Duodenal mucosa (tissue), 2 donors: ENCODE measurements around the gene SRSF4.
"Not testable (repeated sequence)": the region's sequence is repeated elsewhere in the genome, so short reads cannot be mapped to it uniquely, and the experiment has no call there.

Source experiments
- H3K27ac ChIP-seq: one replicate; pipeline ENCODE4 v1.7.0; 2013; ENCODE audit warnings: low read depth, low read length
- H3K27me3 ChIP-seq, 2 donors: one replicate each; pipeline ENCODE4 v1.7.0; 2013; ENCODE audit warnings: low read length in 2 of 2, control low read depth in 1 of 2; ENCODE audit not compliant: insufficient read depth in 2 of 2, control insufficient read depth in 1 of 2
- H3K36me3 ChIP-seq, 2 donors: one replicate each; pipeline ENCODE4 v1.7.0; 2013; ENCODE audit warnings: low read length in 2 of 2, control low read depth in 1 of 2; ENCODE audit not compliant: insufficient read depth in 2 of 2, control insufficient read depth in 1 of 2
- H3K4me1 ChIP-seq, 2 donors: one replicate each; pipeline ENCODE4 v1.7.0; 2013; ENCODE audit warnings: low read length in 2 of 2, control low read depth in 1 of 2; ENCODE audit not compliant: insufficient read depth in 2 of 2, control insufficient read depth in 1 of 2
- H3K4me3 ChIP-seq, 2 donors: one replicate each; pipeline ENCODE4 v1.7.0; 2013; ENCODE audit warnings: low read length in 2 of 2, low read depth in 1 of 2
- H3K9ac ChIP-seq, 2 donors: one replicate each; pipeline ENCODE4 v1.7.0; 2013; ENCODE audit warnings: low read length in 2 of 2, low read depth in 1 of 2
- H3K9me3 ChIP-seq, 2 donors: one replicate each; pipeline ENCODE4 v1.7.0; 2013; ENCODE audit warnings: low read length in 2 of 2, control low read depth in 1 of 2; ENCODE audit not compliant: control insufficient read depth in 1 of 2

The SRSF4 gene

GRCh38 chr1:29108041-29108440 lies 73.7 kb downstream of the SRSF4 start:
- not testable (repeated sequence) for H3K4me3 ChIP-seq, H3K27ac ChIP-seq, H3K9ac ChIP-seq, H3K4me1 ChIP-seq, H3K27me3 ChIP-seq, H3K9me3 ChIP-seq
- peaks cover 8 to 16% of the 10 kb centered on the region in 2 donors for H3K36me3 ChIP-seq

GRCh38 chr1:29105822-29106221 lies 75.9 kb downstream of the SRSF4 start:
- no peak overlapping the region for H3K27ac ChIP-seq
- no peaks in the 10 kb centered on the region for H3K27me3 ChIP-seq
- H3K4me1 ChIP-seq: no peaks in the 10 kb centered on the region
- no peak overlapping the region for H3K9ac ChIP-seq
- H3K4me3 ChIP-seq: no peak overlapping the region
- H3K36me3 ChIP-seq: peaks cover 3 to 13% of the 10 kb centered on the region in 2 donors
- H3K9me3 ChIP-seq: no peaks in the 10 kb centered on the region

- Histone ChIP-seq H3K36me3 (peaks cover 0 to 22% of the 10 kb centered on the region in 2 donors), H3K9ac (no peak overlapping the region), H3K4me1 (no peaks in the 10 kb centered on the region), H3K27ac (no peak overlapping the region), H3K4me3 (no peak overlapping the region), H3K27me3 (no peaks in the 10 kb centered on the region), H3K9me3 (no peaks in the 10 kb centered on the region)
Measured at GRCh38 chr1:29100487-29100886, 81.2 kb downstream of the SRSF4 start.

GRCh38 chr1:29099286-29099685 lies 82.4 kb downstream of the SRSF4 start:
- H3K36me3 ChIP-seq: peaks cover 0 to 25% of the 10 kb centered on the region in 2 donors
- H3K4me3 ChIP-seq: no peak overlapping the region
- no peaks in the 10 kb centered on the region for H3K27me3 ChIP-seq
- no peaks in the 10 kb centered on the region for H3K9me3 ChIP-seq
- H3K27ac ChIP-seq: no peak overlapping the region
- H3K4me1 ChIP-seq: no peaks in the 10 kb centered on the region
- H3K9ac ChIP-seq: no peak overlapping the region
